ENCODE data around the gene MCM3. TPM values are rescaled to one million over a fixed set of nuclear protein-coding genes. Genes with fewer than 3 reads are reported as not detected.

The MCM3 gene
- total RNA-seq, 1 experiment from 2014 or later = 24.9 TPM

- ChIA-PET POLR2A (no interaction called here), CTCF (no interaction called here)
- H3K4me3 Mint-ChIP-seq (ENCODE audit: unreplicated experiment) = no peak overlapping the region
- no peaks in the 10 kb centered on the region for H3K27me3 Mint-ChIP-seq (ENCODE audit: insufficient read depth, unreplicated experiment)
- no peak overlapping the region for H3K27ac Mint-ChIP-seq (ENCODE audit: low read depth, unreplicated experiment)
- TF ChIP-seq CTCF (IDR thresholded peaks at IDR 0.05; ENCODE audit: unreplicated experiment) = no peak
- H3K4me1 Mint-ChIP-seq (ENCODE audit: insufficient read depth, unreplicated experiment) = peaks cover 13% of the 10 kb centered on the region
- no peaks in the 10 kb centered on the region for H3K36me3 Mint-ChIP-seq (ENCODE audit: insufficient read depth, unreplicated experiment)
- H3K9me3 Mint-ChIP-seq (ENCODE audit: unreplicated experiment) = no peaks in the 10 kb centered on the region
- no peak for DNase-seq (ENCODE audit: unreplicated experiment)
- intact Hi-C loops (cut with micrococcal nuclease) = no loop called here
- BruUV-seq (replicated peaks) = no TSS peak
These were observed 30.2 kb upstream of the MCM3 start for GRCh38 chr6:52314752-52315151.

GRCh38 chr6:52312461-52312860 lies 27.9 kb upstream of the MCM3 start:
- no TSS peak for BruUV-seq (replicated peaks)
- peaks cover under 1% of the 10 kb centered on the region for H3K4me1 Mint-ChIP-seq (ENCODE audit: insufficient read depth, unreplicated experiment)
- POLR2A ChIA-PET = no interaction called here
- H3K27ac Mint-ChIP-seq (ENCODE audit: low read depth, unreplicated experiment) = no peak overlapping the region
- no peaks in the 10 kb centered on the region for H3K27me3 Mint-ChIP-seq (ENCODE audit: insufficient read depth, unreplicated experiment)
- intact Hi-C loops (cut with micrococcal nuclease) = no loop called here
- TF ChIP-seq CTCF (IDR thresholded peaks at IDR 0.05; ENCODE audit: unreplicated experiment) = no peak
- no peaks in the 10 kb centered on the region for H3K36me3 Mint-ChIP-seq (ENCODE audit: insufficient read depth, unreplicated experiment)
- no peaks in the 10 kb centered on the region for H3K9me3 Mint-ChIP-seq (ENCODE audit: unreplicated experiment)
- no peak overlapping the region for H3K4me3 Mint-ChIP-seq (ENCODE audit: unreplicated experiment)
- no peak for DNase-seq (ENCODE audit: unreplicated experiment)
- CTCF ChIA-PET = interaction anchor here (1.1 to 1.2 kb wide), 2 partner anchors 78 to 87 kb away, joined by 3 read pairs; no protein-coding TSS in a partner anchor

GRCh38 chr6:52310932-52311331 lies 26.4 kb upstream of the MCM3 start:
- H3K27me3 Mint-ChIP-seq (ENCODE audit: insufficient read depth, unreplicated experiment) = no peaks in the 10 kb centered on the region
- POLR2A ChIA-PET = no interaction called here
- intact Hi-C loops (cut with micrococcal nuclease) = no loop called here
- CTCF ChIA-PET = interaction anchor here (0.5 to 0.7 kb wide), 2 partner anchors 19 to 320 kb away, joined by 3 to 4 read pairs; no protein-coding TSS in a partner anchor
- H3K9me3 Mint-ChIP-seq (ENCODE audit: unreplicated experiment) = no peaks in the 10 kb centered on the region
- H3K36me3 Mint-ChIP-seq (ENCODE audit: insufficient read depth, unreplicated experiment) = no peaks in the 10 kb centered on the region
- H3K27ac Mint-ChIP-seq (ENCODE audit: low read depth, unreplicated experiment) = no peak overlapping the region
- BruUV-seq (replicated peaks) = no TSS peak
- no peak overlapping the region for H3K4me3 Mint-ChIP-seq (ENCODE audit: unreplicated experiment)
- H3K4me1 Mint-ChIP-seq (ENCODE audit: insufficient read depth, unreplicated experiment) = no peaks in the 10 kb centered on the region
- TF ChIP-seq CTCF (IDR thresholded peaks at IDR 0.05; ENCODE audit: unreplicated experiment) = no peak
- no peak for DNase-seq (ENCODE audit: unreplicated experiment)

- POLR2A ChIA-PET = interaction anchor here (1.5 kb wide), 1 partner anchor 23 kb away, joined by 3 read pairs; no protein-coding TSS in a partner anchor
- CTCF ChIA-PET = interaction anchor here (1.1 kb wide), 1 partner anchor 82 kb away, joined by 4 read pairs; no protein-coding TSS in a partner anchor
- no peak overlapping the region for H3K4me3 Mint-ChIP-seq (ENCODE audit: unreplicated experiment)
- no peaks in the 10 kb centered on the region for H3K36me3 Mint-ChIP-seq (ENCODE audit: insufficient read depth, unreplicated experiment)
- TF ChIP-seq CTCF (IDR thresholded peaks at IDR 0.05; ENCODE audit: unreplicated experiment) = no peak
- no peaks in the 10 kb centered on the region for H3K4me1 Mint-ChIP-seq (ENCODE audit: insufficient read depth, unreplicated experiment)
- H3K27ac Mint-ChIP-seq (ENCODE audit: low read depth, unreplicated experiment) = no peak overlapping the region
- H3K27me3 Mint-ChIP-seq (ENCODE audit: insufficient read depth, unreplicated experiment) = no peaks in the 10 kb centered on the region
- DNase-seq (ENCODE audit: unreplicated experiment) = no peak
- intact Hi-C loops (cut with micrococcal nuclease) = no loop called here
- no peaks in the 10 kb centered on the region for H3K9me3 Mint-ChIP-seq (ENCODE audit: unreplicated experiment)
- BruUV-seq (replicated peaks) = no TSS peak
These were observed 23.4 kb upstream of the MCM3 start for GRCh38 chr6:52307900-52308372.

Measured in MCF 10A (cell line).